Measurements from ENCODE around the gene TPX2.

Gene TPX2

GRCh38 chr20:31845300-31845863 lies 106.3 kb downstream of the TPX2 start, which contains the start of gene FOXS1:
TSS of gene FOXS1 (minus strand) at chr20:31845604. CDS start at chr20:31845542, 62 bp downstream.
- FAIRE-seq: no peak
- DNase-seq (ENCODE audit: insufficient read length, low spot score): no peak

- FAIRE-seq: no peak
These were observed 107.7 kb downstream of the TPX2 start for GRCh38 chr20:31846793-31847138.

GRCh38 chr20:31848088-31848999 lies 109.3 kb downstream of the TPX2 start:
- no peak for DNase-seq (ENCODE audit: insufficient read length, low spot score)
- no peak for FAIRE-seq

More at GRCh38 chr20:31846793-31847138, 107.7 kb downstream of the TPX2 start:
- DNase-seq (ENCODE audit: insufficient read length, low spot score): no peak

- FAIRE-seq: no peak
- no peak for DNase-seq (ENCODE audit: insufficient read length, low spot score)
These were observed 110.3 kb downstream of the TPX2 start for GRCh38 chr20:31849306-31849930.

Data from HTR-8/SVneo (cell line).